ENCODE results near the gene AP2S1.
A peak's percentile ranks its signal among the peaks of the same experiment; 100 is the strongest.
"Not testable (repeated sequence)": the region's sequence is repeated elsewhere in the genome, so short reads cannot be mapped to it uniquely, and the experiment has no call there.

The AP2S1 gene

DNA sequence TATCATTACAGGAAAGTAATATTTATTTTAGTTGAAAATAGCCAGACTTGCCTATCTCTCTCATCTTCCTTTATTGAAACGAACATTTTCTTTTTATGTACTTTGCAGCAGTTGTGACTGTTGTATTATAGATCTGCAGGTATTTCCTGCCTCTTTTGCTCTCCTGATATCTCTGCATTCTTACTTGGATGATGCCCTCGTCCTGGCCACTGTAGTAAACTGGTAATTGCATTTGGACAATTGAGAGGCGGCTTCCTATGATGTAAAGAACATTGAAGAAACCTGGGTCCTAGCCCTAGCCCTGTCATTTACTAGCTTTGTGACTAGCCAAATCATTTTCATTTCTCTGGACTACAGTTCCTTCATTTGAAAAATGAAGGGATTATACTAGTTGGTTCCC, 16.5 kb upstream of the AP2S1 start:
- no peak for DNase-seq (ENCODE audit: low read depth)

- no peak for DNase-seq (ENCODE audit: low read depth)
Observed at GRCh38 chr19:46866407-46867136, 15.9 kb upstream of the AP2S1 start.

DNA sequence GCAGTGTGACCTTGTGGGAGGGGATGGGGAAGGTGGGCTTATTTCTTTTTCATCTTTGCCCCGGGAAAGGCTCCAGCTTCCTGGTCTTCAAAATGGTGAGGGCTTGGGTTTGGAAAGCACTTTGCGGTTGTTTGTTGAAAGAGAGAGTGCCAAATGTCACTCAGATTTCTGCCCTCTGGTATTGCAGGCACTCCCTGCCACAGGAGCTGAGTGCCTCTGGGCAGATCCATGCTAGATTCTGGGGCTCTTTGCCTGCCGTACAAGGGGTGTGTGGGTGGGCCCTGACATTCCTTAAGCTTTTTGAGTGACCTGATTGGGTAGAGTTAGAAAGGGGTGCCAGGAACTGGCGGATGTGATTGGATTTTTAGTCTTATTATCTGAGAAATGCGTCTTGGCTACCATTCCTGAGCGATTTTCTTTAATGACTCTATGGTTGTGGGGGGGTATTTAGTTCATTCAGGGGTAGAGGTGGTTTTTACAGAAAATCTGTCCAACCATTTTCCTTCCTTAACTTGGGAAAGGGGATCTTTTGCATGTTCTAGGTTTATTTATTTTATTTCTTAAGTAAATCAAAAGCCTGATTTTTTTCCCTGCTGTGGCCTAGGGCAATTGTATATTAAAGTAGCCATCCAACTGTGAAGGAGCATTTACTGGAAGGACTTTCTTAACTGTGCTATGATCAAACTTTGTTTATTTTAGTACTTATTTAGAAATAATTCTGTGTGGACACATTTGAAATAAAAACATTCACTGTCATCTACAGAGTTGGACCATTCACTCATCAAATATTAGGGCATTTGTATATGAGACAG, 13.4 kb upstream of the AP2S1 start:
- DNase-seq (ENCODE audit: low read depth) = no peak

- DNase-seq (ENCODE audit: low read depth) = no peak
Observed at GRCh38 chr19:46862974-46863632, 12.5 kb upstream of the AP2S1 start.

DNA sequence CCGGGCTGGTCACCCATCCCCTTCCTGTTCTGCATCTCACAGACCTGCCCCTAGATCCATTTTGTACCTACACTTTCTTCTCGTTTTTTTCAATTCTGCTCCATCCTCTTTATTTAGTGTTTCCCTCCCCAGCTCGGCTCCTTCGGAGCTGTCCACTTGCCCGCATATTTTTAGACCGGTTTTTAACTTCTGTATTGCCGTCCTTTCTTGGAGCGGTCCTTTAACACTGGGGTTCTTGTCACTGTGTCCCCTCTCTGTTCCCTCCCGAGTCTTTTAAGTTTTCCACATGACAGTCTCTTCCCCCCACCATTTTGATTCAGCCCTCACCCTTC, 11.8 kb upstream of the AP2S1 start:
- no peak for DNase-seq (ENCODE audit: low read depth)

DNA sequence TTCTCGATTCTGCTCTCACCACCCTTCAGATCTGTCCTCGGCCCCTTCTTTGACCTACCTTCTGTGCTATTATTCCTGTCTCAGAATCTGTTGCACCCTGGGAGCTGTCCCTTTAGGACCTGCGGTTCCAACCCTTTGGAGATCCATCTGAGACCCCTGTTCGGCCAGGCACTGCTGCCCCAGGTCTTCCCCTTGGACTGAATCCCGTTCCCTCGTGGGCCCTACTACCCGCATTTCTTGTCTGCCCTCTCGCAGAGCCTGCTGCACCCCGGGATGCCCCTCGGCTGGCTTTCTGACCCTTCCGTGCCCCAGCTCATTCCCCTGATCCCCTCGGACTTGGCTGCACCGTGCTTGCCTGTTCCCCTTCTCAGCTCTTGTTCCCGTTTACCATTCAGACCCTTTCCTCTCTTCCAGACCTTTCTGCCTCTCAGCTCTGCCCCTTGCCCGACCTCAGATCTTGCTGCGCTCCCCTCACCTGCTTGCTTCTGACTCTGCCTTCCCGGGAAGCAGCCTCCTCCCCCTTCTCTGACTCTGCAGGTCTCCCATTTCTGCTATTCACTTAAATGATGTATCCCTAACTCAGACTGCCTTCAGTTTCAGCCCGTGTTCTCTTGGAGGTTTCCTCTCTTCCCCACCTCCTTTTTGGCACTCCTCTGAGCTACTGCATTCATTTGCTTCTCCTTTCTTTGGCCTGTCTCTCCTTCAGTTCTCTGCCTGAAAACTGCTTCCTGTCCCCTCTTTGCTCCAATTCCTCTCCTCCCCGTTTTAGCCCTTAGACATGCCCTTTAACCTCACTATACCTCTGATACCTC, 11.3 kb upstream of the AP2S1 start:
- DNase-seq (ENCODE audit: low read depth) = no peak

DNA sequence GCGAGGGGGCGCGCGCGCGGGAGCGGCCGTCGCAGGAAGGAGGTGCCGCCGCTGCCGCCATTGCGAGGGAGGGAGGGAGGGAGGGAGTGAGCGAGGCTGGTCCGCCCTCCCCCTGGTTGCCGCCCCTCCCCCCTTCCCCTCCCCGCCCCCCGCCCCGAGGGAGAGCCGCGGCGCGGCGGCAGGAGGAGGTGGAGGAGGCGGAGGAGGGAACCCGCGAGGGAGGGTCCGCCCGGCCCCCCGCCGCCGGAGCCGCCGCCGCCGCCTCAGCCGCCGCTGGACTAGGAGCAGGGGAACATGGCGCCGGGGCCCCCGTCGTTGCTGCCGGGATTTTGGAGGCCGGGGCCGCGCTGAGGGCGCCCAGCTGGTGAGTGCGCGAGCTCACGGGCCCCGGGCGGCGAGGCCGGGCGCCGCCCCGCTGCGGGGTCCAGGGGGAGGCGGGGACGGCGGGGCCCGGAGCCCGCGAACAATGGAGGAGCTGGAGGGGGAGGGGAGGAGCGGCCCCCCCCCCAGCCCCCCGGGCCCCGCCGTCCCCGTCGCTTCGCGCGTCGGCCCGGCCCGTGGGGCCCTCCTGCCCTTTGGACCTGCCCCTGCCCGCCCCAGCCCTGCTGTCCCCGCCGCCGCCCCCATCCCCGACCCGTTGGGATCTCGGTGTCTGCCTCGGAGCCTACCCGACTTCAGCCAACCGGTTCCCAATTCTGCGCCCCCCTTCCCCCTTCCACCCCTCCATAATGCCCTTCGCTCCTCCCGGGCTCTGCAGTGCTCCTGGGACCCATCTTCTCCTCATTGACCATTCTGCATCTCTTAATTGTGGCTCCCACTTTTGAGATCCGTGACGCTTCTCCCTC, 10.4 kb upstream of the AP2S1 start, which contains the start of gene ARHGAP35:
Gene ARHGAP35 (plus strand): TSS at position 152 of the 845 bp plus-strand sequence. CDS start 57,679 bp downstream, outside the sequence.
- peak; percentile 51 for DNase-seq (ENCODE audit: low read depth)

DNA sequence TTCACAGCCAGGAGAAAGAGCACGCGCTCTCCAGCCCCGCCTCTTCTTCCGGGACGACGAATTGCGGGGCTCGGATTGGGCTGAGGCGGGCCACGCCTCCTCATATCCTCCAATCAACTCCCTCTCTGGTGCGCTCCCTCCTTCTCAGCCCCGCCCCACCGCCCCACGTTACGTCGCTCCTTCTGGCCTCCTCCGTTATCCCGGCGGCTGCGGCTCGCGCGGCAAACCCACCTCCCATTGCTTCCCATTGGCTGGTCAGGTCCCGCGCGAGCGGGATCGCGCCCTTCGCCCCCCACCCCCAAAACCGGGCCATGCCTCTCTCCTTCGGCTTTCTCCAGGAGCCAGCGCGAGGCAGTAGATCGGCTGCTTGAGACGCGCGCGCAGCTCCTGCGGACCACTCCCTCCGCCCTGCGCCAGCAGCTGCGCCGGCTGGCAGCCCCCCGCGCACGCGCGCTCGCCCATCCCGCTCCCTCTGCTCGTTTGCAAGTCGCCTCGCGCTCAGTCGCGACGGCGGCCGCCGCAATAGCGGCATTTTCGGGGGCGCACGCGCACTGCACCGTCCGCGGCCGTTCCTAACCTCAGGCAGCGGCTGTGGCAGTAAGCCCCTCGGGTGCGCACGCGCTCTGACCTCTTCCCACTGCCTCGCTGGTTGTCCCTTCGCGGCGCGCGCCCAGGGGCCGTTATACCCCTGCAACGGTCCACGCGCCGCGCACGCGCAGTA, 9.6 kb upstream of the AP2S1 start:
- DNase-seq (ENCODE audit: low read depth) = peak; percentile 86

- no peak for DNase-seq (ENCODE audit: low read depth)
Observed at GRCh38 chr19:46859637-46860124, 9.0 kb upstream of the AP2S1 start.

- DNase-seq (ENCODE audit: low read depth) = peak; percentile 83
Observed at GRCh38 chr19:46856062-46857022, 5.7 kb upstream of the AP2S1 start.

DNA sequence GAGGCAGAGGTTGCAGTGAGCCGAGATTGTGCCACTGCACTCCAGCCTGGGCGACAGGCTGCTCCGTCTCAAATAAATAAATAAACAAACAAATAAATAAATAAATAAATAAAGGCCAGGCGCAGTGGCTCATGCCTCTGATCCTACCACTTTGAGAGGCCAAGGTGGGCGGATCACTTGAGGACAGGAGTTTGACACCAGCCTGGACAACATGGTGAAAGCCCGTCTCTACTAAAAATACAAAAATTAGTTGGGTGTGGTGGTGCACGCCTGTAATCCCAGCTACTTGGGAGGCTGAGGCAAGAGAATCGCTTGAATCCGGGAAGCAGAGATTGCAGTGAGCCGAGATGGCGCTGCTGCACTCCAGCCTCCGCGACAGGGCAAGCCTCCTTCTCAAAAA, 4.1 kb upstream of the AP2S1 start:
- not testable (repeated sequence) for DNase-seq (ENCODE audit: low read depth)

- DNase-seq (ENCODE audit: low read depth) = no peak
Observed at GRCh38 chr19:46852830-46853229, 2.2 kb upstream of the AP2S1 start.

GRCh38 chr19:46849610-46850009, 1.0 kb downstream of the AP2S1 start:
- no peak for DNase-seq (ENCODE audit: low read depth)

GRCh38 chr19:46848389-46848788, 2.3 kb downstream of the AP2S1 start:
- no peak for DNase-seq (ENCODE audit: low read depth)

DNA sequence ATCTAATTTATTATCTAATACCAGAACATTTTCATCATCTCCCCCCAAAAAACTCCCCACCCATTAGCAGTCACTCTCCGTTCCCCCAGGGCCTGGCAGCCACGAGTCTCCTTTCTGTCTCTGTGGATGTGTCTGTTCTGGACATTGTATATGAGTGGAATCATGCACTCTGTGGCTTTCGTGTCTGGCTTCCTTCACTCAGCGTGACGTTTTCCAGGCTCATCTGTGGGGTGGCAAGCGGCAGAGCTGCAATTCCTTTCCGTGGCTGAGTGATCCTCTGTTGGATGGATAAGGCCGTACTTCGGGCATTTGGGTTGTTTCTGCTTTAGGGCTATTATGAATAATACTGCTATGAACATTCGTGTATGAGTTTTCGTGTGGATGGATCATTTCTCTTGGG, 3.1 kb downstream of the AP2S1 start:
- no peak for DNase-seq (ENCODE audit: low read depth)

DNA sequence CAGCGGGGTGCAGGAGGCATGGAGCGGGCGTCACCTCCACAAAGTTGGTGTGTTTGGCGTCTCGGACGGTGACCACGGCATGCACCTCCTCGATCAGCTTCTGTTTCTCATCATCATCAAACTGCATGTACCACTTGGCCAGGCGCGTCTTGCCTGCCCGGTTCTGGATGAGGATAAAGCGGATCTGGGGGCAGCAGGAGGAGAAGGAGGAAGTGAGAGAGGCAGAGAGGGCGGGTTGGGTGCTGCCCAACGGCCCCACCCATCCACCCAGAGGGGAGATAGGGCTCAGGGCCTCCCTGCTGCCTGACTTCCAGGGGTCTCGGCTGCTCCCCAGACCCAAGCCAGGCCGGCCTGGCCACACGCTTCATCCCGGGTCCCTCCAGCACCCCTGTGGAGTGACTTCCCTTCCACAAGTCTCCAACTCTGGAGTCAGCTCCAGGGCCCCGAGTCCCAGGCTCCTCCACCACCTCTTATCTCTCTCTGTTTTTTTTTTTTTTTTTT, 4.6 kb downstream of the AP2S1 start:
- DNase-seq (ENCODE audit: low read depth) = no peak

- DNase-seq (ENCODE audit: low read depth) = no peak
Observed at GRCh38 chr19:46844067-46844489, 6.6 kb downstream of the AP2S1 start.

DNA sequence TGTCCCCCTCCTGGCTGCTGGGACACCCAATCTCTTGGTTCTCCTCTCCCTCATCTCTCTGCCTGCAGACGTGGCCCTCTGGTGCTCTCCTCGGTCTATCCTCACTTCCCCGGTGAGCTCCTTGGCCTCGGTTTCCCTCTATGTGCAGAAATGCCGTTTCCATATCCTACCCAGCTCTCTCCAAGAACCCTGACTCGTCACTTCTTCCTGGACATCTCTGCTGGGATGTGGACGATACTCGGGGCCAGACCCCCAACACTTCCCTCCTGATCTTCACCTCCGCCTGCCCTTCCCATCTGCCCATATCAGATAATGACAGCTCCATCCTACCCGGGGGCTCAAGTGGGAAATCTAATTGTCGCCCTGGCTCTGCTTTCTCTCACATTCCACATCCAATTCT, 7.9 kb downstream of the AP2S1 start:
- DNase-seq (ENCODE audit: low read depth) = no peak
